ENCODE measurements around the gene CUEDC1.

DNA sequence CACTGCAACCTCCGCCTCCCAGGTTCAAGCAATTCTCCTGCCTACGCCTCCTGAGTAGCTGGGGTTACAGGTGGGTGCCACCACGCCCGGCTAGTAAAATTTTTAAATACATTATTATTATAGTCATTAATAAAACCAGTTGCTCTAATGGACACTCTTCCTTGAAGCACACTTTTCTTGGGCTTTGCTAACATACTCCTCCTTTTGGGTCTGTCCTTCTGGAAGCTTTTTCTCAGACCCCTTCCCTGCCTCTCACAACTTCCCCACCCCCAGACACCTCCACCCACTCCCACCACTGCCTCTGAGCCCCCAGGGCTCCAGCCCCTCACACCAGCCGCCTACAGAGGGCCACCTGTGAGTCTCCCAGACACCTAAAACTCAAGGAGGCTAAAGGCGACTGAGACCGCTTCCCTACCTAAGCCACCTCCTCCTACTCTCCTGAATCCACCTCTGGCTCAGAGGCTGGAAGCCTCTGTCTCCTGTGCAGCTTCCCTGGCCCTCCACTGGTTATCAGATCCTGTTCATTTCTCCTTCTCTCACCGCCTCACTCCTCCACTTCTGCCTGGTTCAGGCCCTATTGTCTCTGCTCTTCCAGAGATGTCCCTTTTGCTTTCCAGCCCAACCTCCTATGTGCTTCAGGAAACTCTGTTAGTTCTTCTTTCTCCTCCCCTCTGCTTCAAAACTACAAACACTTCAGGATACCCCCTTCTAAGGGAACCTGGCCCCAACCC is 2.1 kb upstream of the CUEDC1 start:
- TF ChIP-seq EZH2 (IDR thresholded peaks at IDR 0.05; ENCODE audit: low read depth), result no peak
- TF ChIP-seq, protein P1, sequence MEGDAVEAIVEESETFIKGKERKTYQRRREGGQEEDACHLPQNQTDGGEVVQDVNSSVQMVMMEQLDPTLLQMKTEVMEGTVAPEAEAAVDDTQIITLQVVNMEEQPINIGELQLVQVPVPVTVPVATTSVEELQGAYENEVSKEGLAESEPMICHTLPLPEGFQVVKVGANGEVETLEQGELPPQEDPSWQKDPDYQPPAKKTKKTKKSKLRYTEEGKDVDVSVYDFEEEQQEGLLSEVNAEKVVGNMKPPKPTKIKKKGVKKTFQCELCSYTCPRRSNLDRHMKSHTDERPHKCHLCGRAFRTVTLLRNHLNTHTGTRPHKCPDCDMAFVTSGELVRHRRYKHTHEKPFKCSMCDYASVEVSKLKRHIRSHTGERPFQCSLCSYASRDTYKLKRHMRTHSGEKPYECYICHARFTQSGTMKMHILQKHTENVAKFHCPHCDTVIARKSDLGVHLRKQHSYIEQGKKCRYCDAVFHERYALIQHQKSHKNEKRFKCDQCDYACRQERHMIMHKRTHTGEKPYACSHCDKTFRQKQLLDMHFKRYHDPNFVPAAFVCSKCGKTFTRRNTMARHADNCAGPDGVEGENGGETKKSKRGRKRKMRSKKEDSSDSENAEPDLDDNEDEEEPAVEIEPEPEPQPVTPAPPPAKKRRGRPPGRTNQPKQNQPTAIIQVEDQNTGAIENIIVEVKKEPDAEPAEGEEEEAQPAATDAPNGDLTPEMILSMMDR (conservative IDR thresholded peaks at IDR 0.05), result no peak

Measured in PC-9 (cell line).